DOHH2 (cell line): Measurements from ENCODE around the gene COASY.

Experiments
- EZH2phosphoT487 ChIP-seq: fragments of 200-600 bp; sonication (generic); IDR thresholded peaks from 2 replicates; pipeline ENCODE4 v1.6.1; 2017; ENCODE audit warnings: borderline replicate concordance, mild to moderate bottlenecking, antibody characterized with exemption, low read length, moderate library complexity, mixed read lengths
- TF ChIP-seq, protein P1 (sequence below): fragments of 200-600 bp; sonication (generic); IDR thresholded peaks from one replicate; pipeline ENCODE4 v1.5.1; 2014; ENCODE audit warnings: antibody characterized with exemption, mild to moderate bottlenecking, low read depth, low read length; ENCODE audit not compliant: poor library complexity, severe bottlenecking

GRCh38 chr17:42514867-42515266, 47.1 kb upstream of the COASY start:
- TF ChIP-seq, protein P1, sequence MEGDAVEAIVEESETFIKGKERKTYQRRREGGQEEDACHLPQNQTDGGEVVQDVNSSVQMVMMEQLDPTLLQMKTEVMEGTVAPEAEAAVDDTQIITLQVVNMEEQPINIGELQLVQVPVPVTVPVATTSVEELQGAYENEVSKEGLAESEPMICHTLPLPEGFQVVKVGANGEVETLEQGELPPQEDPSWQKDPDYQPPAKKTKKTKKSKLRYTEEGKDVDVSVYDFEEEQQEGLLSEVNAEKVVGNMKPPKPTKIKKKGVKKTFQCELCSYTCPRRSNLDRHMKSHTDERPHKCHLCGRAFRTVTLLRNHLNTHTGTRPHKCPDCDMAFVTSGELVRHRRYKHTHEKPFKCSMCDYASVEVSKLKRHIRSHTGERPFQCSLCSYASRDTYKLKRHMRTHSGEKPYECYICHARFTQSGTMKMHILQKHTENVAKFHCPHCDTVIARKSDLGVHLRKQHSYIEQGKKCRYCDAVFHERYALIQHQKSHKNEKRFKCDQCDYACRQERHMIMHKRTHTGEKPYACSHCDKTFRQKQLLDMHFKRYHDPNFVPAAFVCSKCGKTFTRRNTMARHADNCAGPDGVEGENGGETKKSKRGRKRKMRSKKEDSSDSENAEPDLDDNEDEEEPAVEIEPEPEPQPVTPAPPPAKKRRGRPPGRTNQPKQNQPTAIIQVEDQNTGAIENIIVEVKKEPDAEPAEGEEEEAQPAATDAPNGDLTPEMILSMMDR = no peak
- no peak for TF ChIP-seq EZH2phosphoT487
